ENCODE data around the gene DUSP7.

Gene DUSP7

DNA sequence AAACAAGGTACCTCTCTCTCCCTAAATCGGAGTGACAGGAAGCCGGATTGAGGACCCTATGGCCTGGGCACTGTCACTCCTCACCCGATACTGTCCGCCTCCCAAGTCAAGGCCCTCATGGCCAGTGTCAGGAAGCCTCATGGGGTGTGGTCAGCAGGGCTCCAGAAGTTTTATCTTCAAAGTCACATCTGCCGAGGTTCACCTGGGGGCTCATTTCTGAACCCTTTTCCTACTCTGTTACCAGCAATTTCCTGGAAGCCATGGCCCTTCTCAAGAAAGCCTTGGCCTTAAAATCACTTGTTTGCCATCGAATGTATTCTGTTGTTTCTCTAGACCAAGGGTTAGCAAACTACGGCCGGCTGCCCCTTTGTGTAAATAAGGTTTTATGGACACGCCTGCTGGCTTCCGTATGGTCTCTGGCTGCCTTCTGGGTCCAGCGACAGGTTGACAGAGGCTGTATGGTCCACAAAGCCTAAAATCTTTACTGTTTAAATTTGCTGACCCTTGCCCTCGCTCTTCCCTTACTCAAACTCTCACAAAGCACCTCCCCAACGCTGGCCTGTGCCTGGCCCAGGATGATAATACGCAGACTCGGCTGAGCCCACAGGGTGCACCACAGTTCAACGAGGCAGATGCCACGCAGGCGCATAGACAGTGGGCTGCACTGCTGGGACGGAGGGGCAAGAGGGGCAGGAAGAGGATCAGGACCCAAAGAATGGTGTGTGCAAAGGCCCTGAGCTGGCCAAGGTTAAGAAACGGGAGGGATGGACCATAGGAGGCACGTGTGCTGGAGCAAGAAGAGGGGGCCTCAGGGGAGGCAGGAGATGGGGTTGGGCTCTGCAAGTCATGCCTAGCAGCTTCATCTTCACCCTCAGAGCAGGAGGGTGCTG is 24.7 kb upstream of the DUSP7 start:
- TF ChIP-seq, protein P1, sequence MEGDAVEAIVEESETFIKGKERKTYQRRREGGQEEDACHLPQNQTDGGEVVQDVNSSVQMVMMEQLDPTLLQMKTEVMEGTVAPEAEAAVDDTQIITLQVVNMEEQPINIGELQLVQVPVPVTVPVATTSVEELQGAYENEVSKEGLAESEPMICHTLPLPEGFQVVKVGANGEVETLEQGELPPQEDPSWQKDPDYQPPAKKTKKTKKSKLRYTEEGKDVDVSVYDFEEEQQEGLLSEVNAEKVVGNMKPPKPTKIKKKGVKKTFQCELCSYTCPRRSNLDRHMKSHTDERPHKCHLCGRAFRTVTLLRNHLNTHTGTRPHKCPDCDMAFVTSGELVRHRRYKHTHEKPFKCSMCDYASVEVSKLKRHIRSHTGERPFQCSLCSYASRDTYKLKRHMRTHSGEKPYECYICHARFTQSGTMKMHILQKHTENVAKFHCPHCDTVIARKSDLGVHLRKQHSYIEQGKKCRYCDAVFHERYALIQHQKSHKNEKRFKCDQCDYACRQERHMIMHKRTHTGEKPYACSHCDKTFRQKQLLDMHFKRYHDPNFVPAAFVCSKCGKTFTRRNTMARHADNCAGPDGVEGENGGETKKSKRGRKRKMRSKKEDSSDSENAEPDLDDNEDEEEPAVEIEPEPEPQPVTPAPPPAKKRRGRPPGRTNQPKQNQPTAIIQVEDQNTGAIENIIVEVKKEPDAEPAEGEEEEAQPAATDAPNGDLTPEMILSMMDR (IDR thresholded peaks at IDR 0.05; ENCODE audit: borderline replicate concordance, control extremely low read depth, extremely low read depth, insufficient read depth, missing control alignments), result no peak
- no peak for DNase-seq (ENCODE audit: low spot score)

DNA sequence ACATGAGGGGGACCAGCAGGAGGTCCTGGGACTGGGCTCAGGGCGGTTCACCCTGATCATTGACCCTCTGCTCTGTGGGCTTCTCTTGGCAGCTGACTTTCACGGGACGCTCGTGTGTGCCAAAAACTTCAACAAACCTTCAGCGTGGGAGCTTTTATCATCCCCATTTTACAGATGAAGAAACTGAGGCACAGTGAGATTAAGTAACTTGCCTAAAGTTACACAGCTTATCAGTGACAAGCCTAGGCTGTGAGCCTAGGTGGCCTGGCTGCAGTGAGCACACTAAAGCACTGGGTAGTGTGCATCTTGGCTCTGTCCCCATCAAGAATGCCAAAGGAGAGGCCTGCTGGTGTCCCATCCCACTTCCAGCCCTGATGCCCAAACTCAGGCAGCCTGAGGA is 23.6 kb upstream of the DUSP7 start:
- in situ Hi-C loops (cut with MboI; ENCODE audit: low sequenced_read_pairs, unreplicated experiment), result no loop called here
- no peak for DNase-seq (ENCODE audit: low spot score)
- TF ChIP-seq, protein P1 (IDR thresholded peaks at IDR 0.05; ENCODE audit: borderline replicate concordance, control extremely low read depth, extremely low read depth, insufficient read depth, missing control alignments), result no peak

More for the DNA sequence above, 24.7 kb upstream of the DUSP7 start:
- in situ Hi-C loops (cut with MboI; ENCODE audit: low sequenced_read_pairs, unreplicated experiment), result no loop called here

DNA sequence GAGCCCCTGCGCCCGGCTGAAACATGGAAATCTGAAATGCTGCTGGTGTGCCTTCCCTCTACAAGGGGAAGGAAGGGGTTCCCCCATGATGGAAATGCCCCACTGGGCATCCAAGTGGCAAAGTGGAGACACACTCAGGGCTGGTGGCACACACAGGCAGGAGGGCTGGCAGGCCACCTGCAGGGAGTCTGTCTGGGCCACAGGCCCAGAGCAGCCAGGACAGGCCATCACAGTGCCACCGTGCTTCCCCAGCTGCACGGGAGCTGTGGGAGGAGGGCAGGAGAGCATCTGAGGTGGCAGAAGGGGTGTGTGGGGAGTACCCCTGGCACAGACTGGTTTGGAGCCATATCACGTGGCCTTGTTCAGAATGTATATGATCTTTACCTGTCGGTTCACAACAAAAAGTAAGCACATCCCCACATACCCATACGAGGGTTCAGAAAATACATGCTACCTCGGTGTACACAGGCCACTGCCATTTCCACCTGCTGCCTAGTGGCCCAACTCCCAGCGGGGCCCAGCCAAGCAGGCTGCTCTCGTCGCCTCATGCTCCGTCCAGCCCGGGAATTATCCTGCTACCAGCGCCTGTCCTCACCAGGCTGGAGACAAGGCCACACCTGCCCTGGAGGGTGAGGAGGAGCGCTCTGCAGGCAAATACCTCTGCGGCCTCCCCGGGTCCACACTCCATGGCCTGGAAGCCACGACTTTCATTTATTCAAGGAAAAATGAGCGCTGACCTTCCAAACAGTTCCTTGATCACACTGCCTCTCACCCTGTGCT is 22.6 kb upstream of the DUSP7 start:
- TF ChIP-seq, protein P1 (IDR thresholded peaks at IDR 0.05; ENCODE audit: borderline replicate concordance, control extremely low read depth, extremely low read depth, insufficient read depth, missing control alignments), result no peak
- DNase-seq (ENCODE audit: low spot score), result no peak
- in situ Hi-C loops (cut with MboI; ENCODE audit: low sequenced_read_pairs, unreplicated experiment), result no loop called here

DNA sequence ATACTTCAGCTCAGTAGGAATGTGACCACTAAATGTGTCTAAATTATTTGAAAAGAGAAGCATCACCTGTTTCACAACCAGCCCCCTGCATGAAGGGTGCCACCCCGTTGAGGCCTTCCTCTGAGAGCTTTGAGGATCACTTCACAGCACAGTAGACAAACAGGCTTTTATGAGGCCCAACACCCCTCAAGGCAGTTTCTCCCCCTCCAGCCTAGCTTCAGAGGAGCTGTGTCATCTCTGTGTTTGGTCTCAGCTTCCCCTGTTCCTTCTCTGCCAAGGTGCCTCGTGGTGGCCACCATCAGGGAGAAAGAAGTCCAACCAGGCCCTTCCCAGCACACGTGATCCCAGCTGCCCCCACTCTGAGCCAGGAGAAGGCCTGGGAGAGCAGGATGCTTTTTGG is 21.6 kb upstream of the DUSP7 start:
- in situ Hi-C loops (cut with MboI; ENCODE audit: low sequenced_read_pairs, unreplicated experiment), result no loop called here
- DNase-seq (ENCODE audit: low spot score), result no peak
- TF ChIP-seq, protein P1 (IDR thresholded peaks at IDR 0.05; ENCODE audit: borderline replicate concordance, control extremely low read depth, extremely low read depth, insufficient read depth, missing control alignments), result no peak

DNA sequence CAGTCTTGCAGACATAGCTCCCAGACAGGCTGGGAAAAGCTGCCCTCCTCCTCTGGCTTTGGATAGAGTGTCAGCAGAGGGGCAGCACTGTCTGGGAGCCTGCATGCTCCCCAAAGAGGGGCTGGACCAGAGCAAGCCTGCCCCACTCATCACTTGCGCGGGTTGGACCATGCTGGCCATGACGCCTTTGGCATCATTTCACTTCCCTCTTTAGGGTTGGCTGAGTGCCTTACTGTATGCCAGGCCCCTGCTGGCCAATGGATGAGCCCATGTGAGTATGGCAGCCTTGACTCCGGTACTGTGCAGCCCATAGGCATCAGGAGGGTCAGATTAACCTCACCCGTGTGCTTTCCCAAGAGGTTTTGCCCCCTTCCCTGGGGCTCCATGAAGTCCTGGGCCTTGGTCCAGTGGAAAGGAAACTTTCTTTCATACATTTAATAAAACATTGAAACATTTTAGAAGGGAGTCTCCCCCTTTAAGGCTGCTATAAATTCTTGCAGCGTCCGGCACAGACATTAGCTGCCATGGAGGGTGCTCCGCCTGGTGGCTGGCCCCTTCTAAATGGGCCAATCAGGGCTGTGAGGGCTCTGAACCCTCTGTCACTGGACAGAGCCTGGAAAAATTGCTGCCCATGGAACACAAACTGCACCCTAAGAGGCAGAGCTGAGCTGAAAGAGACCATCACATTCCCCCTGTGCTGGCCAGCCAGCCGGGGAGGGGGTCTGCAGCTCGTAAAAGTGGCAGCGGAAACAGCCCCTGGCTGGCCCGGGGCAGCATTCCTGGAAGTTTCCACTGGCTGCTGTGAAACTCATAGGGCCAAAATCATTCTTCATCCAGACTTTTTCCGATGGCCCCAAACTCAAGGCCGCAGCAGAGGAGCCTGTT is 20.8 kb upstream of the DUSP7 start:
- in situ Hi-C loops (cut with MboI; ENCODE audit: low sequenced_read_pairs, unreplicated experiment), result no loop called here
- no peak for DNase-seq (ENCODE audit: low spot score)
- TF ChIP-seq, protein P1 (IDR thresholded peaks at IDR 0.05; ENCODE audit: borderline replicate concordance, control extremely low read depth, extremely low read depth, insufficient read depth, missing control alignments), result no peak

DNA sequence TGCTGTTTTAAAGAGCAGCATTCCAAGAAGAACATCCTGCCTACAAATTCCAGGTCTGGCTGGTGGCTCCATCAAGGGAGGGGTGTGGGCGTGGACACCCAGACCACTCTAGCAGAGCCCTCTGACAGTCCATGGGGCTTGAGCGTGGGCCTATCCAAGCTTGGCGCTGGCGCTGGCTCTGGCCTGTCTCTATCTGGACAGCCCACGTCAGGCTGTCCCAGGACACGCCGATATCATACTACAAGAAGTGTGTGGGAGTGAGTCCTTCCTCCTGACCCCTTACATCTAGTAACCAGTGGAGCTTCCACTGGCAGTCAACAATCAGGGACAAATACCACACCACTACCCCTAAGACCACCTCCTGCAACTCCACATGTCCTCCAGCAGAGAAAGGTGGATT is 17.1 kb upstream of the DUSP7 start:
- TF ChIP-seq, protein P1 (IDR thresholded peaks at IDR 0.05; ENCODE audit: borderline replicate concordance, control extremely low read depth, extremely low read depth, insufficient read depth, missing control alignments), result no peak
- in situ Hi-C loops (cut with MboI; ENCODE audit: low sequenced_read_pairs, unreplicated experiment), result no loop called here
- no peak for DNase-seq (ENCODE audit: low spot score)

All from GM13976 (cell line).